Trophoblast cell (in vitro differentiated cells and primary cell): ENCODE results near the gene URI1.

Source experiments
- DNase-seq, 2 donors: peaks; one replicate each; pipeline ENCODE4 v3.0.0-alpha.2; 2016
- H2AFZ ChIP-seq: 2 replicates; pipeline ENCODE4 v1.6.1; 2013; ENCODE audit warnings: low read length, moderate library complexity, mild to moderate bottlenecking; ENCODE audit not compliant: insufficient read depth, poor library complexity
- H2AK5ac ChIP-seq: 2 replicates; pipeline ENCODE4 v1.6.1; 2013; ENCODE audit warnings: mild to moderate bottlenecking, low read length
- H2BK120ac ChIP-seq: 2 replicates; pipeline ENCODE4 v1.6.1; 2013; ENCODE audit warnings: low read length, mild to moderate bottlenecking, moderate library complexity; ENCODE audit not compliant: insufficient read depth, poor library complexity
- H2BK12ac ChIP-seq: 2 replicates; pipeline ENCODE4 v1.6.1; 2013; ENCODE audit warnings: mild to moderate bottlenecking, low read length, moderate library complexity
- H2BK5ac ChIP-seq: 2 replicates; pipeline ENCODE4 v1.6.1; 2013; ENCODE audit warnings: low read length, low read depth, moderate library complexity, mild to moderate bottlenecking; ENCODE audit not compliant: poor library complexity
- H3K14ac ChIP-seq: 2 replicates; pipeline ENCODE4 v1.6.1; 2013; ENCODE audit warnings: mild to moderate bottlenecking, low read length
- H3K18ac ChIP-seq: 2 replicates; pipeline ENCODE4 v1.6.1; 2013; ENCODE audit warnings: mild to moderate bottlenecking, low read length
- H3K23ac ChIP-seq: 2 replicates; pipeline ENCODE4 v1.6.1; 2013; ENCODE audit warnings: low read length
- H3K27ac ChIP-seq: 2 replicates; pipeline ENCODE4 v1.5.1; 2013; ENCODE audit warnings: low read depth, mild to moderate bottlenecking, inconsistent platforms, low read length, moderate library complexity
- H3K27me3 ChIP-seq: 2 replicates; pipeline ENCODE4 v1.6.1; 2013; ENCODE audit warnings: inconsistent platforms, mild to moderate bottlenecking, low read length, moderate library complexity; ENCODE audit not compliant: insufficient read depth
- H3K36me3 ChIP-seq, 2 experiments: 1 replicate in 1 of 2; 2 replicates in 1 of 2; pipeline ENCODE4 v1.6.1; 2013; ENCODE audit warnings: low read length in 2 of 2, mild to moderate bottlenecking in 2 of 2, moderate library complexity in 1 of 2; ENCODE audit not compliant: insufficient read depth in 2 of 2, control insufficient read depth in 1 of 2
- H3K4ac ChIP-seq: 2 replicates; pipeline ENCODE4 v1.6.1; 2013; ENCODE audit warnings: low read depth, mild to moderate bottlenecking, low read length, moderate library complexity
- H3K4me1 ChIP-seq, 2 experiments: 1 replicate in 1 of 2; 2 replicates in 1 of 2; pipeline ENCODE4 v1.6.1; 2013; ENCODE audit warnings: low read length in 2 of 2, mild to moderate bottlenecking in 2 of 2, moderate library complexity in 1 of 2; ENCODE audit not compliant: insufficient read depth in 2 of 2, control insufficient read depth in 1 of 2
- H3K4me2 ChIP-seq: 2 replicates; pipeline ENCODE4 v1.6.1; 2013; ENCODE audit warnings: inconsistent platforms, mild to moderate bottlenecking, low read length, moderate library complexity
- H3K4me3 ChIP-seq: 2 replicates; pipeline ENCODE4 v1.5.1; 2013; ENCODE audit warnings: mild to moderate bottlenecking, low read depth, low read length, inconsistent platforms
- H3K79me1 ChIP-seq: one replicate; pipeline ENCODE4 v1.6.1; 2013; ENCODE audit warnings: low read length
- H3K79me2 ChIP-seq: 2 replicates; pipeline ENCODE4 v1.6.1; 2013; ENCODE audit warnings: low read length, mild to moderate bottlenecking; ENCODE audit not compliant: control insufficient read depth, insufficient read depth, poor library complexity
- H3K9ac ChIP-seq: 2 replicates; pipeline ENCODE4 v1.6.1; 2013; ENCODE audit warnings: mild to moderate bottlenecking, low read length
- H3K9me3 ChIP-seq: 2 replicates; pipeline ENCODE4 v1.6.1; 2013; ENCODE audit warnings: low read depth, mild to moderate bottlenecking, control low read depth, inconsistent platforms, low read length; ENCODE audit not compliant: insufficient read depth
- H4K12ac ChIP-seq: 2 replicates; pipeline ENCODE4 v1.6.1; 2013; ENCODE audit warnings: low read depth, mild to moderate bottlenecking, low read length, moderate library complexity
- H4K8ac ChIP-seq: 2 replicates; pipeline ENCODE4 v1.6.1; 2013; ENCODE audit warnings: low read depth, mild to moderate bottlenecking, low read length, moderate library complexity
- H4K91ac ChIP-seq: one replicate; pipeline ENCODE4 v1.6.1; 2013; ENCODE audit warnings: low read depth, mild to moderate bottlenecking, low read length, moderate library complexity
- WGBS: extraction: QIAGEN DNeasy Blood & Tissue Kit; methylation state at CpG from one replicate; pipeline ENCODE4 v1.1.7; 2013; ENCODE audit warnings: missing lambda C conversion rate; ENCODE audit not compliant: insufficient read length, insufficient coverage; ENCODE audit errors: extremely low coverage; 5-methylcytosine and 5-hydroxymethylcytosine counted together

The URI1 gene

DNA sequence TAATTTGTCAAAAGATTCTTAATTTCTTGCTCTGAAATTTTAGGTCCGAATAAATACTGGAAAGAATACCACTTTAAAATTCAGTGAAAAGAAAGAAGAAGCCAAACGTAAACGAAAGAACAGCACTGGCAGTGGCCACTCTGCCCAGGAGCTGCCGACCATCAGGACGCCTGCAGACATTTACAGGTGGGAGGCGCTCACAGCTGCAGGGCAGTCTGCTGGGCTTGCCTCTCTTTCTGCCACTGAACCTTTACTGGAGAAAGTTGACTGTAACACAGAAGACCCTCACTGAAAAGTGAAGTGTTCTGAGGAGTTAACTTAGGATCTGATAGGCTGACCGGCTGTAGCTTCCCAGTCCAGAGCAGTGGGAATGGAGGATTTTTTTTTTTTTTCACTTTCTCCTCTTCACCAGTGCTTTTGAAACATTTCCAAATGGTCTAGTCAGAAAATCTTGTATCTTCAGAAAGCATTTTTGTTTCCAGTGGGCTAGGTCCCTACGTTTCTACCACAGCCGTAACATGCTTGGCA is 69.1 kb downstream of the URI1 start:
- Histone ChIP-seq H2AK5ac (no peak overlapping the region), H2BK12ac (no peak overlapping the region), H3K79me1 (no peaks in the 10 kb centered on the region), H2AFZ (no peak overlapping the region), H3K9ac (no peak overlapping the region), H3K36me3 (peaks cover 2 to 5% of the 10 kb centered on the region in 2 experiments), H4K8ac (no peak overlapping the region), H3K79me2 (no peaks in the 10 kb centered on the region), H3K18ac (no peak overlapping the region), H3K4me3 (no peak overlapping the region), H3K4ac (no peak overlapping the region), H2BK120ac (no peak overlapping the region), H3K4me2 (no peak overlapping the region), H3K27me3 (no peaks in the 10 kb centered on the region), H2BK5ac (no peak overlapping the region), H3K14ac (no peak overlapping the region), H3K23ac (no peak overlapping the region), H4K91ac (no peak overlapping the region), H3K27ac (no peak overlapping the region), H4K12ac (no peak overlapping the region), H3K9me3 (no peaks in the 10 kb centered on the region), H3K4me1 (no peaks in the 10 kb centered on the region)
- WGBS: no CpG with 5 or more reads among the region's 9 CpGs
- no peak for DNase-seq

DNA sequence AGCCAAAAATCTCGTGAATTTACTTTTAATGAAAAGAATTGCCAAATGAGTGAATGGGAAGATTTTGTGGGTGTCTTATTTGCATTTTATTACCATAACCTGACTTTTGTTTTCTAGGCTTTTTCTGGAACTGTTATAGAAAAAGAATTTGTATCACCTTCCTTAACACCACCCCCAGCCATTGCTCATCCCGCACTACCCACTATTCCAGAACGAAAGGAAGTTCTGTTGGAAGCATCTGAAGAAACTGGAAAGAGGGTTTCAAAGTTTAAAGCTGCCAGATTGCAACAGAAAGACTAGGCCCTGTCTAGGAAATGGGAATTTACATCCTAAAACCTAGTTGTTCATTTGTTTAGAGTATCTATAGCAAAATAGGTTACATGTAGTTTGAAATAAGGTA is 72.7 kb downstream of the URI1 start:
- H3K27me3 ChIP-seq: no peaks in the 10 kb centered on the region
- H3K23ac ChIP-seq: no peak overlapping the region
- H4K8ac ChIP-seq: no peak overlapping the region
- no peak overlapping the region for H2AFZ ChIP-seq
- H3K9me3 ChIP-seq: no peaks in the 10 kb centered on the region
- H2BK12ac ChIP-seq: no peak overlapping the region
- H3K18ac ChIP-seq: no peak overlapping the region
- H4K12ac ChIP-seq: no peak overlapping the region
- H3K14ac ChIP-seq: no peak overlapping the region
- no peak overlapping the region for H3K4me2 ChIP-seq
- H4K91ac ChIP-seq: no peak overlapping the region
- no peak overlapping the region for H3K9ac ChIP-seq
- H3K4me1 ChIP-seq: no peaks in the 10 kb centered on the region
- H2BK120ac ChIP-seq: no peak overlapping the region
- no peak overlapping the region for H3K4ac ChIP-seq
- no peaks in the 10 kb centered on the region for H3K79me2 ChIP-seq
- WGBS: no CpG with 5 or more reads among the region's 3 CpGs
- no peak overlapping the region for H3K4me3 ChIP-seq
- no peak overlapping the region for H2BK5ac ChIP-seq
- no peaks in the 10 kb centered on the region for H3K79me1 ChIP-seq
- H3K27ac ChIP-seq: no peak overlapping the region
- DNase-seq: no peak
- H2AK5ac ChIP-seq: no peak overlapping the region
- peaks cover 2 to 9% of the 10 kb centered on the region in 2 experiments for H3K36me3 ChIP-seq

DNA sequence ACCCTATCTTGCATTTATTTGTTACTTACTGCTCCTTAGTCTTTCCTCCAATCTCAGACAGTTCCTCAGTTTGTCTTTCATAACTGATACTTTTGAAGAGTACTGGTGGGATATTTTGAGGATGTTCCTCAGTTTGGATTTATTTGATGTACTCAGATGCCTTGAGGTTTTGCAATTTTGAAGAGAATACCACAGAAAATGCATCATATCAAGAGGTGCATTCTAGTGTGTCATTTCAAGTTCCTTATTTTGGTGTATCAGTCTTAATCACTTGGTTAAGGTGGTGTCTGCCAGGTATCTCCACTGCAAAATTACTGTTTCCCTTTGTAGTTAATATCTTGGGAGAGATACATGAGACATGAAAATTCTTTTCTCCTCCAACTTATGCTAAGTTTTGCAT is 75.1 kb downstream of the URI1 start:
- Histone ChIP-seq H3K36me3 (peaks cover 0 to 7% of the 10 kb centered on the region in 2 experiments), H3K79me2 (no peaks in the 10 kb centered on the region), H2BK5ac (no peak overlapping the region), H3K79me1 (no peaks in the 10 kb centered on the region), H3K4me1 (no peaks in the 10 kb centered on the region), H4K12ac (no peak overlapping the region), H3K27me3 (no peaks in the 10 kb centered on the region), H4K91ac (no peak overlapping the region), H3K27ac (no peak overlapping the region), H3K18ac (no peak overlapping the region), H4K8ac (no peak overlapping the region), H2AFZ (no peak overlapping the region), H3K9ac (no peak overlapping the region), H2BK120ac (no peak overlapping the region), H3K4ac (no peak overlapping the region), H3K23ac (no peak overlapping the region), H2BK12ac (no peak overlapping the region), H3K14ac (no peak overlapping the region), H2AK5ac (no peak overlapping the region), H3K4me3 (no peak overlapping the region), H3K9me3 (no peaks in the 10 kb centered on the region), H3K4me2 (no peak overlapping the region)
- DNase-seq: no peak

DNA sequence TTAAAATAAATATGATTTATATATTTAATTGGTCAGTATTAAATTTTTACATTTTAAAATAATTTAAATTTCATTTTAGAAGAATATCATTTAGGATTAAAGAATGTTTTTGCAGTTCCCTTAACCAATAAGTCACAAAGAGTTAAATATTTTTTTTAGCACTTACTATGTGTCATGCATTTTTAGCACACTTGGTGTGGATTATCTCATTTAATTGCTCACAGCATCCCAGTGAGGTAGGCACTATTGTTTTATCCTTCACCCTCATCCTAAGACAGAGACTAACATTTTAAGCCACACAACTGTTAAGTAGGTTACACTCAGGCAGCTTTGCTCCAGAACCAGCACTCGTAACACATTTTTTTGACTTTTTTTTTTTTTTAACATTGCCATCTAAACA is 78.2 kb downstream of the URI1 start:
- no CpG with 5 or more reads among the region's 1 CpG for WGBS
- Histone ChIP-seq H3K23ac (no peak overlapping the region), H4K91ac (no peak overlapping the region), H2AFZ (no peak overlapping the region), H3K27ac (no peak overlapping the region), H3K9ac (no peak overlapping the region), H3K4me2 (no peak overlapping the region), H3K18ac (no peak overlapping the region), H2BK120ac (no peak overlapping the region), H3K27me3 (no peaks in the 10 kb centered on the region), H3K14ac (no peak overlapping the region), H2BK5ac (no peak overlapping the region), H4K8ac (no peak overlapping the region), H3K36me3 (peaks cover 0 to 7% of the 10 kb centered on the region in 2 experiments), H3K79me1 (no peaks in the 10 kb centered on the region), H3K4me1 (no peaks in the 10 kb centered on the region), H4K12ac (no peak overlapping the region), H2AK5ac (no peak overlapping the region), H3K4ac (no peak overlapping the region), H2BK12ac (no peak overlapping the region), H3K79me2 (no peaks in the 10 kb centered on the region), H3K9me3 (no peaks in the 10 kb centered on the region), H3K4me3 (no peak overlapping the region)
- no peak for DNase-seq
